Measurements from ENCODE around the gene NOL3. TPM values are rescaled to one million over a fixed set of nuclear protein-coding genes. Genes with fewer than 3 reads are reported as not detected.

The NOL3 gene
- total and polyA plus RNA-seq, 2 of the 13 experiments (the other 11 are each of a cell fraction or from before 2014, with no cell fraction given): 5.7 to 20.5 TPM

GRCh38 chr16:67164599-67165061 lies 5.7 kb upstream of the NOL3 start, which contains the start of gene HSF4 (continued):
- TF ChIP-seq ZBTB33 (CRISPR knock-in tag; IDR thresholded peaks at IDR 0.05) (peak; percentile 7; the same call in 1 of the 2 replicates), AGO1 (IDR thresholded peaks at IDR 0.05; ENCODE audit: low read depth, low read length, poor library complexity, severe bottlenecking) (peak; percentile 82), ZNF496 (CRISPR knock-in tag; IDR thresholded peaks at IDR 0.05; ENCODE audit: insufficient replicate concordance) (no peak), ZNF543 (CRISPR knock-in tag; IDR thresholded peaks at IDR 0.05) (peak; percentile 82; the same call in 1 of the 2 replicates), ELF1 (CRISPR knock-in tag; IDR thresholded peaks at IDR 0.05) (peak; percentile 27; the same call in 1 of the 2 replicates), NR0B2 (CRISPR knock-in tag; IDR thresholded peaks at IDR 0.05) (peak; percentile 96), ZNF614 (CRISPR knock-in tag; IDR thresholded peaks at IDR 0.05; ENCODE audit: borderline replicate concordance) (peak; percentile 65; the same call in 1 of the 2 replicates), ZFX (CRISPR knock-in tag; IDR thresholded peaks at IDR 0.05; ENCODE audit: low read depth) (peak; percentile 85), AHDC1 (CRISPR knock-in tag; IDR thresholded peaks at IDR 0.05; ENCODE audit: borderline replicate concordance) (0 out of 2 replicates have a peak, but pooled peaks have one; percentile 22), ZNF430 (CRISPR knock-in tag; IDR thresholded peaks at IDR 0.05) (peak; percentile 59), NR2F2 (IDR thresholded peaks at IDR 0.05; ENCODE audit: borderline replicate concordance, low read depth) (peak; percentile 82; the same call in 1 of the 2 replicates), LRRFIP1 (CRISPR knock-in tag; conservative IDR thresholded peaks at IDR 0.05) (no peak), TSC22D2 (CRISPR knock-in tag; IDR thresholded peaks at IDR 0.05; ENCODE audit: borderline replicate concordance) (peak; percentile 89; the same call in 1 of the 2 replicates), RBM39 (IDR thresholded peaks at IDR 0.05; ENCODE audit: low read depth, low read length, poor library complexity, severe bottlenecking) (no peak), SMARCE1 (IDR thresholded peaks at IDR 0.05; ENCODE audit: borderline replicate concordance) (no peak)
